HepG2 (cell line): Measurements from ENCODE around the gene EIF4G2. TPM values are rescaled to one million over a fixed set of nuclear protein-coding genes. Genes with fewer than 3 reads are reported as not detected.

Experiments used
- ATF2 ChIP-seq: sonication (generic); formaldehyde crosslinking; IDR thresholded peaks from 2 replicates; pipeline ENCODE4 v1.4.0; 2020; ENCODE audit warnings: missing genetic modification reagents
- CCDC6 ChIP-seq: sonication (generic); formaldehyde crosslinking; IDR thresholded peaks from 2 replicates; pipeline ENCODE4 v1.8.1; 2022; ENCODE audit warnings: mild to moderate bottlenecking, missing genetic modification reagents, moderate library complexity
- KLF9 ChIP-seq: IDR thresholded peaks from 2 replicates; pipeline ENCODE4 v1.6.1; 2016; ENCODE audit warnings: low read depth
- NCOA5 ChIP-seq: sonication (generic); formaldehyde crosslinking; IDR thresholded peaks from 2 replicates; pipeline ENCODE4 v1.4.0; 2020; ENCODE audit warnings: missing genetic modification reagents
- NFE2L2 ChIP-seq: fragments of 150-350 bp; IDR thresholded peaks from 2 replicates; pipeline ENCODE4 v1.6.1; 2014; ENCODE audit warnings: low read length
- NONO ChIP-seq, 2 experiments: fragments of 450-650 bp in 1 of 2; sonication (generic) in 1 of 2; formaldehyde crosslinking in 1 of 2; IDR thresholded peaks in 1 of 2; conservative IDR thresholded peaks in 1 of 2; 2 replicates each; pipeline versions ENCODE4 v1.6.1 to v1.8.0; 2017 to 2022; ENCODE audit warnings: mild to moderate bottlenecking in 1 of 2, missing genetic modification reagents in 1 of 2, moderate library complexity in 1 of 2
- NR2F1 ChIP-seq, 2 experiments: fragments of 450-650 bp in 1 of 2; formaldehyde crosslinking in 1 of 2; IDR thresholded peaks; 2 replicates each; pipeline versions ENCODE4 v1.5.0 to v1.6.1; 2016 to 2020; ENCODE audit warnings: mild to moderate bottlenecking in 1 of 2, missing compliant biosample characterization in 1 of 2, missing genetic modification reagents in 1 of 2, moderate library complexity in 1 of 2
- PHF21A ChIP-seq: sonication (generic); formaldehyde crosslinking; IDR thresholded peaks from 2 replicates; pipeline ENCODE4 v1.5.0; 2020; ENCODE audit warnings: mild to moderate bottlenecking, missing genetic modification reagents
- REXO4 ChIP-seq: sonication (generic); formaldehyde crosslinking; IDR thresholded peaks from 2 replicates; pipeline ENCODE4 v1.8.0; 2022; ENCODE audit warnings: missing genetic modification reagents, mild to moderate bottlenecking, borderline replicate concordance
- SKIL ChIP-seq: sonication (generic); formaldehyde crosslinking; IDR thresholded peaks from 2 replicates; pipeline ENCODE4 v1.8.0; 2022; ENCODE audit warnings: missing genetic modification reagents, mild to moderate bottlenecking, moderate library complexity, borderline replicate concordance
- TCF7L2 ChIP-seq: IDR thresholded peaks from 2 replicates; pipeline ENCODE4 v1.6.1; 2011; ENCODE audit warnings: mild to moderate bottlenecking, low read depth, low read length, moderate library complexity
- TEAD3 ChIP-seq: optimal IDR thresholded peaks from 2 replicates; pipeline ENCODE3; 2016; ENCODE audit warnings: borderline replicate concordance
- ZFP36 ChIP-seq: fragments of 150-350 bp; IDR thresholded peaks from 2 replicates; pipeline ENCODE4 v1.6.1; 2018; ENCODE audit warnings: borderline replicate concordance, low read length, low read depth; ENCODE audit not compliant: partially characterized antibody
- ZNF318 ChIP-seq: sonication (generic); formaldehyde crosslinking; IDR thresholded peaks from 2 replicates; pipeline ENCODE4 v1.4.0; 2020; ENCODE audit warnings: mild to moderate bottlenecking, missing genetic modification reagents
- ZNF550 ChIP-seq: sonication (generic); formaldehyde crosslinking; IDR thresholded peaks from 2 replicates; pipeline ENCODE4 v1.4.0; 2020; ENCODE audit warnings: mild to moderate bottlenecking, missing genetic modification reagents, borderline replicate concordance
- ZNF567 ChIP-seq: sonication (generic); formaldehyde crosslinking; IDR thresholded peaks from 2 replicates; pipeline ENCODE4 v1.8.1; 2023; ENCODE audit warnings: mild to moderate bottlenecking, missing genetic modification reagents, borderline replicate concordance
- ZNF883 ChIP-seq: sonication (generic); formaldehyde crosslinking; IDR thresholded peaks from 2 replicates; pipeline ENCODE4 v1.5.1; 2020; ENCODE audit warnings: mild to moderate bottlenecking, missing genetic modification reagents; ENCODE audit errors: not compliant biosample characterization
- polyA plus RNA-seq, 8 experiments: library from polyadenylated mRNA; depleted of rRNA in 3 of 8; stranded (reverse) in 7 of 8; unstranded in 1 of 8; fragments of >200 nt; fragmentation: Illumina TruSeq in 4 of 8; extraction: Trizol in 4 of 8; gene quantifications; 2 replicates each; pipeline versions ENCODE4 v1.2.1 to v1.2.3, GENCODE V29; 2011 to 2016; ENCODE audit warnings: low read depth in 4 of 8, missing spikeins in 1 of 8, mixed read lengths in 1 of 8; ENCODE audit not compliant: insufficient read depth in 1 of 8
- total RNA-seq, 5 experiments: library from RNA; depleted of rRNA; stranded (reverse); fragments of >200 nt; fragmentation: Illumina TruSeq; extraction: Trizol; gene quantifications; 2 replicates each; pipeline ENCODE4 v1.2.3, GENCODE V29; 2016; ENCODE audit warnings: low read depth in 1 of 5

Gene EIF4G2
- total and polyA plus RNA-seq, 2 of the 13 experiments (the other 11 are each of a cell fraction or from before 2014, with no cell fraction given) = 362 to 546 TPM

- TF ChIP-seq SKIL (CRISPR knock-in tag) (no peak; the same call in 1 of the 2 replicates), ZNF567 (peak; percentile 33; the same call in 1 of the 2 replicates), ZFP36 (no peak), CCDC6 (CRISPR knock-in tag) (peak; percentile 90), REXO4 (no peak), ZNF318 (no peak), PHF21A (CRISPR knock-in tag) (peak; percentile 72), NR2F1 (CRISPR knock-in tag; IDR thresholded peaks at IDR 0.05) (no peak), TEAD3 (peak; percentile 48), NONO (IDR thresholded peaks at IDR 0.05) (no peak), NONO (CRISPR knock-in tag; conservative IDR thresholded peaks at IDR 0.05) (peak; percentile 93), ZNF883 (no peak), ZNF550 (CRISPR knock-in tag) (no peak), ATF2 (peak; percentile 66), TCF7L2 (no peak), NFE2L2 (no peak), KLF9 (peak; percentile 85), NCOA5 (CRISPR knock-in tag) (no peak)
Measured at GRCh38 chr11:10808553-10809372, at the start of gene EIF4G2 (continued).
